HL-60 (cell line): ENCODE data around the gene SGPP2.

Source experiments
- DNase-seq, 2 experiments: peaks; one replicate each; pipeline ENCODE4 v3.0.0-alpha.2; 2010 to 2020; ENCODE audit warnings: low read depth in 1 of 2, low spot score in 1 of 2
- H3K27ac ChIP-seq: fragments of 250-450 bp; sonication (Bioruptor Pico); replicated peaks from 2 replicates; pipeline ENCODE4 v1.5.1; 2020; ENCODE audit warnings: mild to moderate bottlenecking, moderate library complexity
- H3K27me3 ChIP-seq: fragments of 250-450 bp; sonication (Bioruptor Pico); 2 replicates; pipeline ENCODE4 v1.5.1; 2021; ENCODE audit warnings: mild to moderate bottlenecking, moderate library complexity; ENCODE audit not compliant: insufficient read depth, poor library complexity, severe bottlenecking
- H3K4me3 ChIP-seq: replicated peaks from 2 replicates; pipeline ENCODE4 v1.5.1; 2011; ENCODE audit warnings: mild to moderate bottlenecking, control low read depth, low read length; ENCODE audit not compliant: insufficient read depth
- CTCF ChIP-seq: IDR thresholded peaks from one replicate; pipeline ENCODE4 v1.5.1; 2011; ENCODE audit warnings: low read length, control low read depth, inconsistent platforms; ENCODE audit not compliant: insufficient read depth
- GABPA ChIP-seq: IDR thresholded peaks from 2 replicates; pipeline ENCODE4 v1.6.1; 2012; ENCODE audit warnings: low read depth
- POLR2AphosphoS5 ChIP-seq: IDR thresholded peaks from 2 replicates; pipeline ENCODE4 v1.6.1; 2012; ENCODE audit warnings: low read depth
- REST ChIP-seq: IDR thresholded peaks from 2 replicates; pipeline ENCODE4 v1.6.1; 2012; ENCODE audit warnings: low read depth; ENCODE audit not compliant: insufficient replicate concordance
- SPI1 ChIP-seq: IDR thresholded peaks from 2 replicates; pipeline ENCODE4 v1.6.1; 2012; ENCODE audit warnings: low read depth, mild to moderate bottlenecking, borderline replicate concordance

SGPP2 gene

GRCh38 chr2:222381566-222381965 lies 42.8 kb upstream of the SGPP2 start:
- DNase-seq: no peak
- TF ChIP-seq GABPA: no peak
- no peak for TF ChIP-seq REST
- no peak for TF ChIP-seq CTCF
- TF ChIP-seq POLR2AphosphoS5: no peak
- no peak overlapping the region for H3K27ac ChIP-seq

GRCh38 chr2:222383255-222383654 lies 41.1 kb upstream of the SGPP2 start:
- no peak for DNase-seq
- no peak overlapping the region for H3K4me3 ChIP-seq
- TF ChIP-seq REST (no peak), CTCF (no peak), GABPA (no peak), POLR2AphosphoS5 (no peak), SPI1 (no peak)
- H3K27me3 ChIP-seq: no peaks in the 10 kb centered on the region
- H3K27ac ChIP-seq: no peak overlapping the region

More at GRCh38 chr2:222381566-222381965, 42.8 kb upstream of the SGPP2 start:
- Histone ChIP-seq H3K4me3 (no peak overlapping the region), H3K27me3 (no peaks in the 10 kb centered on the region)

- H3K27ac ChIP-seq: no peak overlapping the region
- no peaks in the 10 kb centered on the region for H3K27me3 ChIP-seq
- DNase-seq: no peak
- H3K4me3 ChIP-seq: no peak overlapping the region
- no peak for TF ChIP-seq GABPA
- TF ChIP-seq REST: no peak
- TF ChIP-seq SPI1: no peak
- no peak for TF ChIP-seq CTCF
- no peak for TF ChIP-seq POLR2AphosphoS5
These were observed 32.5 kb upstream of the SGPP2 start for GRCh38 chr2:222391743-222392285.
